Erythroblast (primary cell): ENCODE results near the gene ANKRD6.

Experiments used
- GATA1 ChIP-seq: IDR thresholded peaks from 2 replicates; pipeline ENCODE4 v1.6.1; 2011; ENCODE audit warnings: low read depth, mild to moderate bottlenecking, control low read depth, low read length, moderate library complexity
- POLR2A ChIP-seq: IDR thresholded peaks from 2 replicates; pipeline ENCODE4 v1.6.1; 2011; ENCODE audit warnings: mild to moderate bottlenecking, low read length

DNA sequence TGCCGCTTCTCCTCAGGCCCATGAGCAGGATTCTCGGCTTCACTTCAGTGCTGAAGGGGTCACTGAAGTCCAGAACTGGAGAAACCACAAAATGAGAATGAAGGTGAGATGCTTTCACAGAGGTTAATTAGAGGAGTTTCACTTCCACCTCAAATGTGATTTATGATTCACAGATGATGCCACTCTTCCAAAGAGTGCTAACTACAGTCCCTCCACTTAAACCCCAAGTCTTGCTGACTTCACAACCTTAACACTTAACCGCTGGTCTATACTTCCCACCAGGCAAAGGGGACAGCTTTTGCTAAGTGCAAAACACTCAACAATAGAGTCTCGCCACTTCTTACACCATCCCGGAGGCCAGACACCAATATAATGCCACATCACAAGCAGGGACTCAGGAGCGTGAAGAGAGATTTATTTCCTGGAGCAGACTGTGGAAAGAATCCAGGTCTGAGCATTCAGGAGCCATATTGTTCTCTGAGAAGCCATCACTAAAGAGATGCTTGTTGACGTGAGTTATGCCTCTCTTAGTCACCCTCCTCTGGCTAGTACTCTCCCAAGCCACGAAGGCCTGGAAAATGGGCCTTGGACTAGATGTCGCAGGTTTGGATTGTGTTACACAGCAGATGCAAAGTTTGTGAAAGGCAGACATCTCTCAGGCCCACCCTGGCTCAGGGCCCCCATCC, 45.3 kb upstream of the ANKRD6 start:
- no peak for TF ChIP-seq POLR2A
- TF ChIP-seq GATA1: no peak
